ENCODE measurements around the gene DLGAP4. TPM values are rescaled to one million over a fixed set of nuclear protein-coding genes. Genes with fewer than 3 reads are reported as not detected.

Gene DLGAP4
- total RNA-seq, 1 experiment from 2014 or later = 15.9 TPM

GRCh38 chr20:36273414-36274180, 32.5 kb upstream of the DLGAP4 start:
- in situ Hi-C loops (cut with HindIII; ENCODE audit: low sequenced_read_pairs) = no loop called here
- peak; percentile 6 for DNase-seq (ENCODE audit: low spot score)

GRCh38 chr20:36274181-36274841, 31.8 kb upstream of the DLGAP4 start:
- in situ Hi-C loops (cut with HindIII; ENCODE audit: low sequenced_read_pairs) = no loop called here
- no peak for DNase-seq (ENCODE audit: low spot score)

- in situ Hi-C loops (cut with HindIII; ENCODE audit: low sequenced_read_pairs) = no loop called here
- DNase-seq (ENCODE audit: low spot score) = no peak
Measured at GRCh38 chr20:36275011-36275410, 31.1 kb upstream of the DLGAP4 start.

GRCh38 chr20:36275441-36276189, 30.5 kb upstream of the DLGAP4 start:
- DNase-seq (ENCODE audit: low spot score) = no peak
- in situ Hi-C loops (cut with HindIII; ENCODE audit: low sequenced_read_pairs) = no loop called here

- in situ Hi-C loops (cut with HindIII; ENCODE audit: low sequenced_read_pairs) = no loop called here
- no peak for DNase-seq (ENCODE audit: low spot score)
Measured at GRCh38 chr20:36277546-36277945, 28.6 kb upstream of the DLGAP4 start.

GRCh38 chr20:36279362-36279761, 26.8 kb upstream of the DLGAP4 start:
- in situ Hi-C loops (cut with HindIII; ENCODE audit: low sequenced_read_pairs) = no loop called here
- DNase-seq (ENCODE audit: low spot score) = no peak

- in situ Hi-C loops (cut with HindIII; ENCODE audit: low sequenced_read_pairs) = no loop called here
- DNase-seq (ENCODE audit: low spot score) = no peak
Measured at GRCh38 chr20:36279776-36280175, 26.4 kb upstream of the DLGAP4 start.

GRCh38 chr20:36281785-36282380, 24.3 kb upstream of the DLGAP4 start:
- in situ Hi-C loops (cut with HindIII; ENCODE audit: low sequenced_read_pairs) = no loop called here
- DNase-seq (ENCODE audit: low spot score) = no peak

GRCh38 chr20:36284751-36285150, 21.4 kb upstream of the DLGAP4 start:
- in situ Hi-C loops (cut with HindIII; ENCODE audit: low sequenced_read_pairs) = no loop called here

GRCh38 chr20:36285746-36286447, 20.2 kb upstream of the DLGAP4 start:
- in situ Hi-C loops (cut with HindIII; ENCODE audit: low sequenced_read_pairs) = no loop called here
- DNase-seq (ENCODE audit: low spot score) = no peak

More at GRCh38 chr20:36284751-36285150, 21.4 kb upstream of the DLGAP4 start:
- DNase-seq (ENCODE audit: low spot score) = no peak

- in situ Hi-C loops (cut with HindIII; ENCODE audit: low sequenced_read_pairs) = no loop called here
Measured at GRCh38 chr20:36297656-36298055, 8.5 kb upstream of the DLGAP4 start.

GRCh38 chr20:36298061-36298460, 8.1 kb upstream of the DLGAP4 start:
- DNase-seq (ENCODE audit: low spot score) = no peak
- in situ Hi-C loops (cut with HindIII; ENCODE audit: low sequenced_read_pairs) = no loop called here

More at GRCh38 chr20:36297656-36298055, 8.5 kb upstream of the DLGAP4 start:
- DNase-seq (ENCODE audit: low spot score) = no peak

- in situ Hi-C loops (cut with HindIII; ENCODE audit: low sequenced_read_pairs) = no loop called here
- no peak for DNase-seq (ENCODE audit: low spot score)
Measured at GRCh38 chr20:36298795-36299339, 7.3 kb upstream of the DLGAP4 start.

- in situ Hi-C loops (cut with HindIII; ENCODE audit: low sequenced_read_pairs) = no loop called here
- no peak for DNase-seq (ENCODE audit: low spot score)
Measured at GRCh38 chr20:36299459-36299858, 6.7 kb upstream of the DLGAP4 start.

GRCh38 chr20:36301359-36302119, 4.6 kb upstream of the DLGAP4 start:
- in situ Hi-C loops (cut with HindIII; ENCODE audit: low sequenced_read_pairs) = no loop called here
- no peak for DNase-seq (ENCODE audit: low spot score)

- DNase-seq (ENCODE audit: low spot score) = no peak
- in situ Hi-C loops (cut with HindIII; ENCODE audit: low sequenced_read_pairs) = no loop called here
Measured at GRCh38 chr20:36303020-36303595, 3.0 kb upstream of the DLGAP4 start.

- no peak for DNase-seq (ENCODE audit: low spot score)
- in situ Hi-C loops (cut with HindIII; ENCODE audit: low sequenced_read_pairs) = no loop called here
Measured at GRCh38 chr20:36303831-36304230, 2.3 kb upstream of the DLGAP4 start.
